Dendritic cell treated with granulocyte-macrophage colony-stimulating factor and Interleukin-4, amounts not matched to agents 40 ng/mL and 50 ng/mL, for 4 days (primary cell): ENCODE data around the gene KCTD14.
"Not testable (repeated sequence)": the region's sequence is repeated elsewhere in the genome, so short reads cannot be mapped to it uniquely, and the experiment has no call there.

Source experiments
- H3K27ac Mint-ChIP-seq: one replicate; pipeline ENCODE4 v1.8.0; 2022; ENCODE audit warnings: mild to moderate bottlenecking, mixed read lengths
- H3K27me3 Mint-ChIP-seq: one replicate; pipeline ENCODE4 v1.8.0; 2022; ENCODE audit warnings: mild to moderate bottlenecking, mixed read lengths
- H3K36me3 Mint-ChIP-seq: one replicate; pipeline ENCODE4 v1.8.0; 2022; ENCODE audit warnings: low read depth, mixed read lengths
- H3K4me1 Mint-ChIP-seq: one replicate; pipeline ENCODE4 v1.8.0; 2022; ENCODE audit warnings: low read depth, mixed read lengths
- H3K4me3 Mint-ChIP-seq: one replicate; pipeline ENCODE4 v1.8.0; 2022; ENCODE audit warnings: mild to moderate bottlenecking, moderate library complexity, mixed read lengths
- H3K9me3 Mint-ChIP-seq: one replicate; pipeline ENCODE4 v1.8.0; 2022; ENCODE audit warnings: mixed read lengths
- intact Hi-C: fragments of 100-400 bp; cut with micrococcal nuclease; formaldehyde crosslinking; loops from one replicate; pipeline ENCODE4 v1.15.0; 2022

The KCTD14 gene

DNA sequence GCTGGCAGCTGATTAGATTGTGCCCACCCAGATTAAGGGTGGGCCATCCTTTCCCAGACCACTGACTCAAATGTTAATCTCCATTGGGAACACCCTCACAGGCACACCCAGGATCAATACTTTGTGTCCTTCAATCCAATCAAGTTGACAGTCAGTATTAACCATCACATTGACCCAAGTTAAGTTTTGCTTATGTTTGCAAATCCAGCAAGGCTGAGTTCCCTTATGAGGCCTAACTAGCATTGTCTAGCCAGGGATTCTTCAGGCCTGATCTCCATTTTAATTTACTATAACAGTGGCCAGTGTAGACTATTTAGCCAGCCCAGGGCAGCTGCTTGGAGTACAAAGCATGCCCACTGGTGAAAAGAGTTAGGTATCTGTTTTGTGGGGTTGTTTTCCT is 2.3 kb upstream of the KCTD14 start:
- Mint-ChIP-seq H3K9me3 (no peaks in the 10 kb centered on the region), H3K36me3 (no peaks in the 10 kb centered on the region), H3K4me3 (no peak overlapping the region), H3K4me1 (peaks cover 8% of the 10 kb centered on the region), H3K27ac (no peak overlapping the region), H3K27me3 (peaks cover 23% of the 10 kb centered on the region)
- intact Hi-C loops, result no loop called here

GRCh38 chr11:78023426-78023825 is 350 bp upstream of the KCTD14 start:
- H3K36me3 Mint-ChIP-seq, result no peaks in the 10 kb centered on the region
- no peak overlapping the region for H3K4me3 Mint-ChIP-seq
- H3K9me3 Mint-ChIP-seq, result no peaks in the 10 kb centered on the region
- intact Hi-C loops, result no loop called here
- no peak overlapping the region for H3K27ac Mint-ChIP-seq
- peaks cover 24% of the 10 kb centered on the region for H3K27me3 Mint-ChIP-seq
- peaks cover 8% of the 10 kb centered on the region for H3K4me1 Mint-ChIP-seq

- intact Hi-C loops, result no loop called here
- H3K4me1 Mint-ChIP-seq, result peaks cover 8% of the 10 kb centered on the region
- H3K9me3 Mint-ChIP-seq, result no peaks in the 10 kb centered on the region
- no peaks in the 10 kb centered on the region for H3K36me3 Mint-ChIP-seq
- H3K27me3 Mint-ChIP-seq, result peaks cover 26% of the 10 kb centered on the region
- no peak overlapping the region for H3K4me3 Mint-ChIP-seq
- no peak overlapping the region for H3K27ac Mint-ChIP-seq
Observed at GRCh38 chr11:78021611-78022010, 1.5 kb downstream of the KCTD14 start.

DNA sequence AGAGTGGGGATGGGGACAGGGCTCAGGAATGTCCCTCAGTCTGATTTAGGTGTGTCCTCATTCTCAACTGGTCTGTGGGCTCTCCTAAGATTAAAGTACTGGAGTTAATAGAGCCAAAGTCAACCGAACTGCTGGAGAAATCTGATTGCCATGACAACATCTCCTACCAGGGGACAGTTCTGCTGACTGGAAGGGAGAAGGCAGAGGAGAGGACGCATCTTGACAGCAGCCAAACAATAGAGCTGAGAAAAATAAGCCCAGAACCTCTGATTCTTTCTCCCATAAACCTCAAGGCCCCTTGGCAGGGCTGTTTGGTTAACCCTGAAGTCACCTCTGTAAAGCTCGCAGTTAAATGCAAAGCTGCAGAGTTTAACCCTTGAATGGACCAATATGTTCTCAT is 2.8 kb downstream of the KCTD14 start:
- intact Hi-C loops, result no loop called here
- Mint-ChIP-seq H3K27me3 (peaks cover 26% of the 10 kb centered on the region), H3K9me3 (no peaks in the 10 kb centered on the region), H3K4me1 (peaks cover 8% of the 10 kb centered on the region), H3K36me3 (no peaks in the 10 kb centered on the region), H3K27ac (no peak overlapping the region), H3K4me3 (no peak overlapping the region)

- no peaks in the 10 kb centered on the region for H3K36me3 Mint-ChIP-seq
- intact Hi-C loops, result no loop called here
- peaks cover 29% of the 10 kb centered on the region for H3K27me3 Mint-ChIP-seq
- no peak overlapping the region for H3K27ac Mint-ChIP-seq
- H3K4me1 Mint-ChIP-seq, result peaks cover 8% of the 10 kb centered on the region
- no peak overlapping the region for H3K4me3 Mint-ChIP-seq
- H3K9me3 Mint-ChIP-seq, result no peaks in the 10 kb centered on the region
Observed at GRCh38 chr11:78019808-78020207, 3.3 kb downstream of the KCTD14 start.

- Mint-ChIP-seq H3K4me3 (no peak overlapping the region), H3K27ac (no peak overlapping the region), H3K36me3 (no peaks in the 10 kb centered on the region)
Observed at GRCh38 chr11:78015878-78016277, 7.2 kb downstream of the KCTD14 start.

GRCh38 chr11:78014937-78015520 is 8.0 kb downstream of the KCTD14 start:
- H3K9me3 Mint-ChIP-seq, H3K27me3 Mint-ChIP-seq, H3K4me1 Mint-ChIP-seq, H3K36me3 Mint-ChIP-seq, intact Hi-C loops, H3K4me3 Mint-ChIP-seq, H3K27ac Mint-ChIP-seq: not testable (repeated sequence)

More at GRCh38 chr11:78015878-78016277, 7.2 kb downstream of the KCTD14 start:
- Mint-ChIP-seq H3K4me1 (no peaks in the 10 kb centered on the region), H3K27me3 (peaks cover 6% of the 10 kb centered on the region), H3K9me3 (no peaks in the 10 kb centered on the region)
- intact Hi-C loops, result no loop called here

- H3K36me3 Mint-ChIP-seq, result no peaks in the 10 kb centered on the region
- peaks cover 3% of the 10 kb centered on the region for H3K27me3 Mint-ChIP-seq
Observed at GRCh38 chr11:78011301-78011700, 11.8 kb downstream of the KCTD14 start.

GRCh38 chr11:78010755-78011154 is 12.3 kb downstream of the KCTD14 start:
- no peak overlapping the region for H3K27ac Mint-ChIP-seq
- H3K4me1 Mint-ChIP-seq, result no peaks in the 10 kb centered on the region
- no peak overlapping the region for H3K4me3 Mint-ChIP-seq
- no peaks in the 10 kb centered on the region for H3K36me3 Mint-ChIP-seq
- H3K9me3 Mint-ChIP-seq, result no peaks in the 10 kb centered on the region
- intact Hi-C loops, result no loop called here
- peaks cover 3% of the 10 kb centered on the region for H3K27me3 Mint-ChIP-seq

More at GRCh38 chr11:78011301-78011700, 11.8 kb downstream of the KCTD14 start:
- Mint-ChIP-seq H3K9me3 (no peaks in the 10 kb centered on the region), H3K4me3 (no peak overlapping the region), H3K4me1 (no peaks in the 10 kb centered on the region), H3K27ac (no peak overlapping the region)
- intact Hi-C loops, result no loop called here

DNA sequence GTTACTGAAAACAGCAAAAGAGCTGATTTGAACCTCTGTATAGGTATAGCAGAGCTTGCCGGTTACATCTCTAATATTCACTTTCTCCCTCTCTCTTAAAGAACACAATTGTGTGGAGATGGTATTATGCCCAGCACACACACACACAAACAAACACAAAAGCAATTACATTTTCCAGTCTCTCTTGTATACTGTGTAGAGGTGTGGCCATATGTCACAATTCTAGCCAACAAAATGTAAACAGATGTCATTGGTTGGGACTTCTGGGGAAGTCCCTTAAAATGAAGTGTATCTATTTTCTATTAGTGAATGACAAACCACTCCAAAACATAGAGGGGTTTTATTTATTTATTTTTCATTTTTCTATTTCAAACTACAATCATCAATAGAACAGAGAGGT is 12.8 kb downstream of the KCTD14 start:
- Mint-ChIP-seq H3K36me3 (no peaks in the 10 kb centered on the region), H3K4me1 (no peaks in the 10 kb centered on the region), H3K9me3 (no peaks in the 10 kb centered on the region), H3K27ac (no peak overlapping the region), H3K27me3 (peaks cover 3% of the 10 kb centered on the region), H3K4me3 (no peak overlapping the region)
- intact Hi-C loops, result no loop called here

- no peaks in the 10 kb centered on the region for H3K36me3 Mint-ChIP-seq
- no peak overlapping the region for H3K27ac Mint-ChIP-seq
- peaks cover 3% of the 10 kb centered on the region for H3K27me3 Mint-ChIP-seq
- no peak overlapping the region for H3K4me3 Mint-ChIP-seq
- no peaks in the 10 kb centered on the region for H3K9me3 Mint-ChIP-seq
- intact Hi-C loops, result no loop called here
- H3K4me1 Mint-ChIP-seq, result no peaks in the 10 kb centered on the region
Observed at GRCh38 chr11:78009062-78009461, 14.0 kb downstream of the KCTD14 start.

GRCh38 chr11:78000193-78000592 is 22.9 kb downstream of the KCTD14 start:
- Mint-ChIP-seq H3K4me1 (peaks cover 6% of the 10 kb centered on the region), H3K4me3 (no peak overlapping the region), H3K9me3 (no peaks in the 10 kb centered on the region), H3K36me3 (no peaks in the 10 kb centered on the region), H3K27me3 (peaks cover 4% of the 10 kb centered on the region), H3K27ac (no peak overlapping the region)
- intact Hi-C loops, result no loop called here

GRCh38 chr11:77999446-78000030 is 23.5 kb downstream of the KCTD14 start:
- no peaks in the 10 kb centered on the region for H3K9me3 Mint-ChIP-seq
- no peak overlapping the region for H3K4me3 Mint-ChIP-seq
- H3K27me3 Mint-ChIP-seq, result peaks cover 4% of the 10 kb centered on the region
- H3K4me1 Mint-ChIP-seq, result peaks cover 9% of the 10 kb centered on the region
- H3K36me3 Mint-ChIP-seq, result no peaks in the 10 kb centered on the region
- intact Hi-C loops, result loop anchor here (10.0 kb wide), 1 partner anchor 365 kb away; the partner anchor contains the start of gene CLNS1A
- no peak overlapping the region for H3K27ac Mint-ChIP-seq

DNA sequence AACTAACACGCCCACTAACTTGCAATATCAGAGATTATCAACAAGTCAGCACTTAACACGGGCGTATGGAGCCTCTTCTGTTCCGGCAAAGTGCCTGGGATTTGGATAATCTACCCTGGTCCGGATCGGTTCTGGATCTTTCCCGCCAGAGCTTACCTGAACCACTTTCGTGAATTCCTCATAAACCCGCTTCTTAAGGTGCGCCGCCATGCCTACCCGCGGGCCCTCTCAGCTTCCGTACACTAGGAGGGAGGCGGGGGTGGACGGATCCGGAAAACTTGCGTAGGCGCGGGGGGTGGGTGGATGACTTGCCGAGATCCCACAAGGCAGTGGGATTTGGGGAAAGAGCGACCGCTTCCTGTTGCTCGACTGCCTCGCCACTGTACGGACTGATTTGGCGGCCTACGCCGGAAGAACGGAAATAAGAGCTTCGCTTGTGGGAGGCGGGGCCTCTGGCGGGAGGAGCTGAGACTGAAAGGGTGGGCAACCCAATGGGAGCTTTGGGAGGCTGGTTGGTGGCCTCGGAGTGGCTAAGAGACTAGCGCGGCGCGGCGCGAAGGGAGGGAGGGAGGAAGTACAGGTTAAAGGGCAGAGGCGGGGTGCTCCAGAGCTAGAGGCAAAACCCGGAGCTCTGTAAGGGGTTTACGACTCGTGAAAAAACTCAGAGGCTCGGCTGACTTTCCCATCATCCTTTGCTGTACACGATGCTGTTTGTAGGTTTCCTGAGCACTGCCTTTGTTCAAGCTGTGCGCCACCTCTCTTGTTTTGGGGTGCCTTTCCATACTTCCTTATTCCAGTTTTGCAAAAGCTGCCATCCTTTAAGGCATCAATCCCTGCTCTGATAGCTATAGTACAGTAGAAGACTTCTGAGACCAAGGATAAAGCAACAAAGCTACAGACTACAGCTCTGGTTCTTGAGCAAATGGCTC is 28.4 kb downstream of the KCTD14 start, which contains the start of gene INTS4:
TSS of gene INTS4 (minus strand) at position 235 of the 929 bp plus-strand sequence. CDS start at position 210, 25 bp downstream.
- intact Hi-C loops, result loop anchor here (2.0 to 10.0 kb wide), 2 partner anchors 174 to 360 kb away; partner anchors contain the start of genes AAMDC, CLNS1A and RSF1
- peak within 1 kb of the TSS; percentile 87 for H3K27ac Mint-ChIP-seq
- no peaks in the 10 kb centered on the region for H3K9me3 Mint-ChIP-seq
- peaks cover 29% of the 10 kb centered on the region for H3K4me1 Mint-ChIP-seq
- H3K4me3 Mint-ChIP-seq, result peak within 1 kb of the TSS; percentile 79
- peaks cover 16% of the 10 kb centered on the region for H3K36me3 Mint-ChIP-seq
- H3K27me3 Mint-ChIP-seq, result no peaks in the 10 kb centered on the region
